AG04450 (cell line): Measurements from ENCODE around the gene CARNS1. TPM values are rescaled to one million over a fixed set of nuclear protein-coding genes. Genes with fewer than 3 reads are reported as not detected.

Experiments
- CTCF ChIA-PET: fragments of 300-600, 350-600 bp; formaldehyde crosslinking; extraction: SDS; loops from one replicate; lab custom pipeline; 2022; ENCODE audit warnings: antibody characterized with exemption, inconsistent platforms; lab: Charles Lee
- POLR2A ChIA-PET: fragments of 350-600 bp; formaldehyde crosslinking; extraction: SDS; loops from one replicate; lab custom pipeline; 2021; ENCODE audit warnings: antibody characterized with exemption, inconsistent platforms; lab: Yijun Ruan, JAX
- DNase-seq: peaks from one replicate; pipeline ENCODE4 v3.0.0-alpha.2; 2011; ENCODE audit warnings: low read depth, low spot score
- H3K27ac ChIP-seq: one replicate; pipeline ENCODE4 v1.5.1; 2012; ENCODE audit warnings: low read depth, low read length, control low read depth
- H3K27me3 ChIP-seq: one replicate; pipeline ENCODE4 v1.6.0; 2012; ENCODE audit warnings: low read length; ENCODE audit not compliant: control insufficient read depth, insufficient read depth
- H3K4me3 ChIP-seq: 2 replicates; pipeline ENCODE4 v1.5.1; 2011; ENCODE audit warnings: mild to moderate bottlenecking, low read depth, low read length, control low read depth
- H3K9me3 ChIP-seq: 2 replicates; pipeline ENCODE4 v1.5.1; 2012; ENCODE audit warnings: low read length; ENCODE audit not compliant: control insufficient read depth, insufficient read depth
- CTCF ChIP-seq: IDR thresholded peaks from 2 replicates; pipeline ENCODE4 v1.5.1; 2011; ENCODE audit warnings: low read depth, low read length, control low read depth, inconsistent platforms
- polyA plus RNA-seq: library from polyadenylated mRNA; depleted of rRNA; stranded (reverse); fragments of >200 nt; gene quantifications from 2 replicates; pipeline ENCODE4 v1.2.3, GENCODE V29; 2011

CARNS1 gene
- polyA plus RNA-seq, 1 experiment: 0.09 TPM

GRCh38 chr11:67453816-67454732 is 38.6 kb downstream of the CARNS1 start:
- DNase-seq: no peak
- TF ChIP-seq CTCF: no peak
- CTCF ChIA-PET: no interaction called here
- no peaks in the 10 kb centered on the region; the same call in 1 of the 2 replicates for H3K9me3 ChIP-seq
- no peak overlapping the region for H3K4me3 ChIP-seq
- peaks cover 21% of the 10 kb centered on the region for H3K27me3 ChIP-seq
- H3K27ac ChIP-seq: no peak overlapping the region
- POLR2A ChIA-PET: interaction anchor here (0.6 kb wide), 1 partner anchor 346 kb away, joined by 4 read pairs; no protein-coding TSS in a partner anchor

- no peak for TF ChIP-seq CTCF
- CTCF ChIA-PET: no interaction called here
- POLR2A ChIA-PET: interaction anchor here (0.6 kb wide), 1 partner anchor 346 kb away, joined by 4 read pairs; no protein-coding TSS in a partner anchor
- no peak for DNase-seq
- Histone ChIP-seq H3K27ac (no peak within 1 kb of the TSS), H3K27me3 (peaks cover 21% of the 10 kb centered on the region), H3K4me3 (no peak within 1 kb of the TSS), H3K9me3 (no peaks in the 10 kb centered on the region; the same call in 1 of the 2 replicates)
These were observed 39.6 kb downstream of the CARNS1 start, which contains the start of gene CABP4 for GRCh38 chr11:67455054-67455453. CABP4 (plus strand) TSS chr11:67455354; CDS start chr11:67455424, 70 bp downstream.

GRCh38 chr11:67456068-67456705 is 40.7 kb downstream of the CARNS1 start:
- no peak for DNase-seq
- TF ChIP-seq CTCF: no peak
- ChIA-PET CTCF (no interaction called here), POLR2A (no interaction called here)
- H3K27ac ChIP-seq: no peak overlapping the region
- H3K9me3 ChIP-seq: no peaks in the 10 kb centered on the region; the same call in 1 of the 2 replicates
- H3K27me3 ChIP-seq: peaks cover 23% of the 10 kb centered on the region
- no peak overlapping the region for H3K4me3 ChIP-seq

GRCh38 chr11:67457453-67457852 is 42.0 kb downstream of the CARNS1 start:
- no peak overlapping the region for H3K4me3 ChIP-seq
- H3K9me3 ChIP-seq: no peaks in the 10 kb centered on the region; the same call in 1 of the 2 replicates
- no peak for TF ChIP-seq CTCF
- H3K27ac ChIP-seq: no peak overlapping the region
- POLR2A ChIA-PET: no interaction called here
- H3K27me3 ChIP-seq: peaks cover 21% of the 10 kb centered on the region
- DNase-seq: no peak
- CTCF ChIA-PET: no interaction called here
